Hepatocyte (in vitro differentiated cells): ENCODE data around the gene PRRT3. TPM values are rescaled to one million over a fixed set of nuclear protein-coding genes. Genes with fewer than 3 reads are reported as not detected.

Experiments
- DNase-seq: peaks from one replicate; pipeline ENCODE4 v3.0.0-alpha.2; 2016; ENCODE audit warnings: low spot score
- H2AFZ ChIP-seq: fragments of 200-600 bp; sonication (generic); 2 replicates; pipeline ENCODE4 v1.6.0; 2016; ENCODE audit warnings: antibody characterized with exemption, mild to moderate bottlenecking
- H3K27ac ChIP-seq: fragments of 200-600 bp; sonication (generic); 2 replicates; pipeline ENCODE4 v1.5.1; 2016; ENCODE audit warnings: mild to moderate bottlenecking
- H3K27me3 ChIP-seq: fragments of 200-600 bp; sonication (generic); 2 replicates; pipeline ENCODE4 v1.6.1; 2016
- H3K36me3 ChIP-seq: fragments of 200-600 bp; sonication (generic); replicated peaks from 2 replicates; pipeline ENCODE4 v1.5.1; 2016; ENCODE audit warnings: low read depth; ENCODE audit not compliant: insufficient read depth
- H3K4me1 ChIP-seq: fragments of 200-600 bp; sonication (generic); 2 replicates; pipeline ENCODE4 v1.5.1; 2016; ENCODE audit warnings: mild to moderate bottlenecking, moderate library complexity; ENCODE audit not compliant: insufficient read depth
- H3K4me2 ChIP-seq: fragments of 200-600 bp; sonication (generic); 2 replicates; pipeline ENCODE4 v1.6.0; 2016
- H3K4me3 ChIP-seq: fragments of 200-600 bp; sonication (generic); 2 replicates; pipeline ENCODE4 v1.5.1; 2016; ENCODE audit warnings: mild to moderate bottlenecking
- H3K79me2 ChIP-seq: fragments of 200-600 bp; sonication (generic); 2 replicates; pipeline ENCODE4 v1.6.0; 2017; ENCODE audit warnings: mild to moderate bottlenecking
- H3K9me2 ChIP-seq: fragments of 200-600 bp; sonication (generic); replicated peaks from 2 replicates; pipeline ENCODE4 v1.6.0; 2017; ENCODE audit warnings: mild to moderate bottlenecking; ENCODE audit not compliant: insufficient read depth
- H3K9me3 ChIP-seq: fragments of 200-600 bp; sonication (generic); 2 replicates; pipeline ENCODE4 v1.5.1; 2016; ENCODE audit warnings: low read depth, mild to moderate bottlenecking
- H4K20me1 ChIP-seq: fragments of 200-600 bp; sonication (generic); 2 replicates; pipeline ENCODE4 v1.6.0; 2016; ENCODE audit warnings: mild to moderate bottlenecking; ENCODE audit not compliant: insufficient read depth, poor library complexity, severe bottlenecking
- EZH2 ChIP-seq: fragments of 200-600 bp; sonication (generic); IDR thresholded peaks from 2 replicates; pipeline ENCODE4 v1.6.1; 2016; ENCODE audit warnings: antibody characterized with exemption, mild to moderate bottlenecking, borderline replicate concordance
- EZH2phosphoT487 ChIP-seq: fragments of 200-600 bp; sonication (generic); IDR thresholded peaks from one replicate; pipeline ENCODE4 v1.6.1; 2018; ENCODE audit warnings: antibody characterized with exemption, mild to moderate bottlenecking, low read depth, moderate library complexity; ENCODE audit not compliant: unreplicated experiment, severe bottlenecking
- WGBS: methylation state at CpG from one replicate; pipeline ENCODE4 v1.1.6; 2016; ENCODE audit warnings: low lambda C conversion rate; ENCODE audit errors: missing lambda C conversion rate; 5-methylcytosine and 5-hydroxymethylcytosine counted together
- polyA plus RNA-seq: library from polyadenylated mRNA; unstranded; fragments of >200 nt; fragmentation: Nextera tagmentation; extraction: Ambion mirVana; gene quantifications from 2 replicates; pipeline ENCODE4 v1.2.1, GENCODE V29; 2016
- total RNA-seq: library from RNA; depleted of rRNA; stranded (reverse); fragments of >200 nt; gene quantifications from 2 replicates; pipeline ENCODE4 v1.2.3, GENCODE V29; 2014
- TF ChIP-seq, protein P1 (sequence below): fragments of 200-600 bp; sonication (generic); IDR thresholded peaks from 2 replicates; pipeline ENCODE4 v1.5.1; 2016; ENCODE audit warnings: antibody characterized with exemption, mild to moderate bottlenecking; ENCODE audit not compliant: poor library complexity

The PRRT3 gene
- total RNA-seq (1.1 and 2.5 TPM in 2 replicates), polyA plus RNA-seq (2.0 and 4.0 TPM in 2 replicates)

- Histone ChIP-seq H3K79me2 (no peaks in the 10 kb centered on the region), H3K9me3 (no peaks in the 10 kb centered on the region), H3K27me3 (no peaks in the 10 kb centered on the region), H3K4me3 (peak within 1 kb of the TSS; percentile 91), H3K36me3 (no peaks in the 10 kb centered on the region), H3K4me2 (peak within 1 kb of the TSS; percentile 96), H3K9me2 (no peaks in the 10 kb centered on the region), H3K4me1 (peaks cover 7% of the 10 kb centered on the region), H3K27ac (no peak within 1 kb of the TSS), H2AFZ (peak within 1 kb of the TSS; percentile 50), H4K20me1 (no peaks in the 10 kb centered on the region)
- 7% methylated on average over 41 of the region's 52 CpGs for WGBS
- peak; percentile 55 for DNase-seq
- no peak for TF ChIP-seq EZH2phosphoT487
- TF ChIP-seq, protein P1, sequence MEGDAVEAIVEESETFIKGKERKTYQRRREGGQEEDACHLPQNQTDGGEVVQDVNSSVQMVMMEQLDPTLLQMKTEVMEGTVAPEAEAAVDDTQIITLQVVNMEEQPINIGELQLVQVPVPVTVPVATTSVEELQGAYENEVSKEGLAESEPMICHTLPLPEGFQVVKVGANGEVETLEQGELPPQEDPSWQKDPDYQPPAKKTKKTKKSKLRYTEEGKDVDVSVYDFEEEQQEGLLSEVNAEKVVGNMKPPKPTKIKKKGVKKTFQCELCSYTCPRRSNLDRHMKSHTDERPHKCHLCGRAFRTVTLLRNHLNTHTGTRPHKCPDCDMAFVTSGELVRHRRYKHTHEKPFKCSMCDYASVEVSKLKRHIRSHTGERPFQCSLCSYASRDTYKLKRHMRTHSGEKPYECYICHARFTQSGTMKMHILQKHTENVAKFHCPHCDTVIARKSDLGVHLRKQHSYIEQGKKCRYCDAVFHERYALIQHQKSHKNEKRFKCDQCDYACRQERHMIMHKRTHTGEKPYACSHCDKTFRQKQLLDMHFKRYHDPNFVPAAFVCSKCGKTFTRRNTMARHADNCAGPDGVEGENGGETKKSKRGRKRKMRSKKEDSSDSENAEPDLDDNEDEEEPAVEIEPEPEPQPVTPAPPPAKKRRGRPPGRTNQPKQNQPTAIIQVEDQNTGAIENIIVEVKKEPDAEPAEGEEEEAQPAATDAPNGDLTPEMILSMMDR = no peak
- no peak for TF ChIP-seq EZH2
Observed at GRCh38 chr3:9951962-9952805, at the start of gene PRRT3. Gene PRRT3 (minus strand): TSS chr3:9952408. CDS start chr3:9950115, 2,293 bp downstream.

- no peaks in the 10 kb centered on the region for H4K20me1 ChIP-seq
Observed at GRCh38 chr3:10000686-10001085, 48.5 kb upstream of the PRRT3 start.

DNA sequence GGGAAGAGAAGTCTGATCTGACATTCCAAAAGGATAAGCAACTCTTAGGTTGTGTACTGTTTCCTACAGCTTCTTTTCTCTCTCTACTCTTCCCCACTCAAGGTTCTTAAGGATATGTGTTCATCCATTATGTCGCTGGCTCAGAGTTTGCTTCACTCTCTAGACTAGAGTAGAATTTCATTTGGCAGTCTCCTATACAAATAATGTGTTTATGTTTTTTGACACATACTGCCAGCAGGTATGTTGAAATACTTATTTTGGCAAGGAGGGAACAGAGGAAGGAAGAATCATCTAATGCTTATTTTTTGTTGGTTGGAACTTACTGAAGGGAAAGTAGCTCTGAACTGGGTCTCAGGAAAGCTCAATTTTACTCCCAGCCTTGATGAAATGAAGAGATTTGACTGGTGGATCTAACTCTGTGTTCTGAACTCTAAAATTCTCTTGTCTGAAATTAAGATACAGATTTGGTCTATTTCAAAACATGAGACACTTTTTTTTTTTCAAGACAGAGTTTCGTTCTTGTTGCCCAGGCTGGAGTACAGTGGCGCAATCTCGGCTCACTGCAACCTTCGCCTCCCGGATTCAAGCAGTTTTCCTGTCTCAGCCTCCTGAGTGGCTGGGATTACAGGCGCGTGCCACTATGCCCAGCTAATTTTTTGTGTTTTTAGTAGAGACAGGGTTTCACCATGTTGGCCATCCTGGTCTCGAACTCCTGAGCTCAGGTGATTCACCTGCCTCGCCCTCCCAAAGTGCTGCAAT, 42.1 kb upstream of the PRRT3 start:
- Histone ChIP-seq H3K4me2 (no peak overlapping the region), H3K27me3 (no peaks in the 10 kb centered on the region), H3K9me3 (no peaks in the 10 kb centered on the region), H3K27ac (no peak overlapping the region), H3K4me1 (no peaks in the 10 kb centered on the region), H2AFZ (no peak overlapping the region), H3K79me2 (peaks cover 3% of the 10 kb centered on the region), H4K20me1 (no peaks in the 10 kb centered on the region), H3K4me3 (no peak overlapping the region), H3K36me3 (no peaks in the 10 kb centered on the region), H3K9me2 (no peaks in the 10 kb centered on the region)
- 97% methylated on average over 10 of the region's 10 CpGs for WGBS
- no peak for TF ChIP-seq EZH2phosphoT487
- TF ChIP-seq EZH2 = no peak
- TF ChIP-seq, protein P1 = no peak
- no peak for DNase-seq

More at GRCh38 chr3:10000686-10001085, 48.5 kb upstream of the PRRT3 start:
- Histone ChIP-seq H3K36me3 (no peaks in the 10 kb centered on the region), H3K9me2 (no peaks in the 10 kb centered on the region), H3K4me3 (no peak overlapping the region), H2AFZ (no peak overlapping the region), H3K27ac (no peak overlapping the region), H3K4me2 (no peak overlapping the region), H3K4me1 (no peaks in the 10 kb centered on the region), H3K79me2 (no peaks in the 10 kb centered on the region), H3K27me3 (no peaks in the 10 kb centered on the region), H3K9me3 (no peaks in the 10 kb centered on the region)
- TF ChIP-seq, protein P1 = no peak
- TF ChIP-seq EZH2phosphoT487 (no peak), EZH2 (no peak)
- over 99% methylated on average over 7 of the region's 7 CpGs for WGBS
- no peak for DNase-seq
